NOMO-1 (cell line): Measurements from ENCODE around the gene SYNGR2.
"Not testable (repeated sequence)": the region's sequence is repeated elsewhere in the genome, so short reads cannot be mapped to it uniquely, and the experiment has no call there.

ENCODE experiments used
- DNase-seq, 2 experiments: peaks; one replicate each; lab custom pipeline; 2025; ENCODE audit not compliant: unreplicated experiment in 2 of 2; lab: John Stamatoyannopoulos, UW

SYNGR2 gene

DNA sequence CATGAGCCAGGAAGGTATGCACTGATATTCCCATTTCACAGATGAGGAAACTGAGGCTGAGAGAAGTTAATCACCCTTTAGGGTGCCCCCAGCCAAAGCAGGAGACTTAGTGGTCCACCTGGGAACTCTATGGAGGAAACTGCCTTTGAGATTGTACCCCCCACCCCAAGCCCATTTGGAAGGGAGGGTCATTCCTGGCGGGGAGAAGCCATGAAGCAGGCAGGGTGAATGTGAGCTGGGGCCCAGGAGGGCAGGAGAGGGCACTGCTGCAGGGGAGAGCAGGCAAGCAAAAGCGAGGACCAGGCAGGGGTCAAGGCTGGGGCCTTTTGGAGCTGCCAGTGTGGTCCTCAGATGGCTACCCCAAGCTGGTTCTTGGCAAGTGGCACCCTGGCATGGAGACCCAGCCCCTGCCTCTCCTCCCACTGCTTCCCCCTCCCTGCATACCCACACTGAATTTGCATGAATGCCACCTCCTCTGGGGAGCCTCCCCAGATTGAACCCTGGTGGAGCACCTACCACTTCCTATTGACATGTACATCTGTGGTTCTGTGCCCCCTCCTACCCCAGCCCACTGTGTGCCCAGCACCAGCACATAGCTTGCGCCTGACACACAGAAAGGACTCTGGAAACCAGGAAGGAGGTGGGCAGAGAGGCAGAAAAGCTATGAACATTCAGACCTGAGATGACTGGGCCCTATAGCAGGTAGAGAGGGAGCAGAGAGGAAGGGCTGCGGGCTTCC, 38.9 kb upstream of the SYNGR2 start:
- no peak for DNase-seq

DNA sequence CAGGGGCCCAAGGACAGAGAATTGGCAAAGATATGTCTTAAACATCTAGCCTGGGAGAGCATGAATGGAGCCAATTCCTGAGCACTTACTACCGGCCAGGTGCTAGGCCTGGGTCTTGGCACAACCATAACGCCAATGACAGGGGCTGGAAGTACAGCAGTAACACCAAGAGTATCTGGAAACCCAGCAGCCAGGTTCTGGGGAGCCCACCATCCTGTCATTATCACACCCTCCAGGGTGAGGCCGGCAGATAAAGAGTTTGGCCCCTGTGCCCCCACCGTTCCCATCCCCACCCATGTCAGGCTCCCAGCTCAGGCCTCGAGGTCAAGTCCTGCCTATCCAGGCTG, 38.3 kb upstream of the SYNGR2 start:
- no peak for DNase-seq

DNA sequence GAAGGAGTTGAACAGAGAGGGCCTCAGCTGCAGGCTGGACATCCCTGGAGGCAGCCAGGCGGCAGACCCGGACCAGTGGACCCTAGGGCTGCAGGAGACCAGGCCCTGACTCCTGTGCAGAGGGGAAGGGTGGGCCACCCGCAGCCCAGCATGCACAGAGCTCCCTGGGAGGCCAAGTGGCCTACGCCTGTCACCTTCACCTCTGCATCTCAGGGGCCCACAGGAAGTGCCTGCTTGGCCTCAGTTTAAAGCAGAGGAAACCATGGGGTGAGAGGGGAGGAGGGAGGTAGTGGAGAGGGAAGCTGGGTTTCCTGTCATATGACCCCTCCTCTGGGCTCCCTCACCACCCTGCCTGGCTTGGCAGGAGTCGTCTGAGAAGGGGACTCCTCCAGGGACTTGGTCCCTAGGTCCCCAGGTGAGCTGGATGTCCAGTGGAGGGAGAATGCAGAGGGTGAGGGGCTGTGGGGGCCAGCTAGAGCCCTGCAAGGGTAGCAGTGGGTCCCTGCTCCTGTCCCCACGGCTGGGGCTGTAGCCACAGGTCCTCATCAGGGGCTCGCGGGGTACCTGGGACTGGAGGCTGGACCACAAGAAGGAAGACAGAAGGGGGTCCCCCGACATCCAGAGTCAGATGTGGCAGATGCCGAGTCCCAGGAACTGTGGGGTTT, 37.8 kb upstream of the SYNGR2 start, which contains the start of gene TMC8:
Gene TMC8, plus strand, starts transcription at position 335 of the 665 bp plus-strand sequence. CDS start 818 bp downstream, outside the sequence.
- DNase-seq: peak; percentile 87 to 95

DNA sequence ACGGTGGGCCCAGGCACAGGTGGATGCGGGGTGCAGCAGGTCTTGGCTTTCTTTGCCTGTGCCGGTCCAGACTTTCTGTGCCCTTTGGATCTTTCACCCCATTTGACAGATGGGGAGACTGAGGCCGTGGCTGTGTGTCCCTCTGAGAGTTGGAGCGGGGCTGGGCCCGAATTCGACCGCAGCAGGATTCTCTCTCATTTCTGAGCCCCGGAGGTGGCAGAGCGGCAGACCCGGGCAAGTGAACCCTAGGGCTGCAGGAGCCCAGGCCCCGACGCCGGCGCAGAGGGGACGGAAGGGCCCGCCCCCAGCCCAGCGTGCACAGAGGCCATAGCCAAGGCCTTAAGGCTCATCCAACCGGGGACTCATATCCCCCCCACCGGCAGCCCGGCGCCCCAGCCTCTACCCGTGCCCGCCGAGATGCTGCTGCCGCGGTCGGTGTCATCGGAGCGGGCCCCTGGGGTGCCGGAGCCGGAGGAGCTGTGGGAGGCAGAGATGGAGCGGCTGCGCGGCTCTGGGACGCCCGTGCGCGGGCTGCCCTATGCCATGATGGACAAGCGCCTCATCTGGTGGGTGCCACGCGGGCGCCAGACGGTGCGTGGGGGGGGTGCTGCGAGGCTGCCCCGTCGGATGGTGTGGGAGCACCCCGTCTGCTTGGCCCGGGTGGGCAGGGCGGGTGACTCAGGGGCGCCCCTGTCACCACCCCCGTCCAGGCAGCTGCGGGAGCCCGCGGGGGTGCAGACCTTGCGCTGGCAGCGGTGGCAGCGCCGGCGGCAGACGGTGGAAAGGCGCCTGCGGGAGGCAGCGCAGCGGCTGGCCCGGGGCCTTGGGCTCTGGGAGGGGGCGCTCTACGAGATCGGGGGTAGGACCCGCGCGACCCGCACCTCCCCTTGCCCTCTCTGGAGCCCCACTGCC, 37.0 kb upstream of the SYNGR2 start:
- DNase-seq: no peak

DNA sequence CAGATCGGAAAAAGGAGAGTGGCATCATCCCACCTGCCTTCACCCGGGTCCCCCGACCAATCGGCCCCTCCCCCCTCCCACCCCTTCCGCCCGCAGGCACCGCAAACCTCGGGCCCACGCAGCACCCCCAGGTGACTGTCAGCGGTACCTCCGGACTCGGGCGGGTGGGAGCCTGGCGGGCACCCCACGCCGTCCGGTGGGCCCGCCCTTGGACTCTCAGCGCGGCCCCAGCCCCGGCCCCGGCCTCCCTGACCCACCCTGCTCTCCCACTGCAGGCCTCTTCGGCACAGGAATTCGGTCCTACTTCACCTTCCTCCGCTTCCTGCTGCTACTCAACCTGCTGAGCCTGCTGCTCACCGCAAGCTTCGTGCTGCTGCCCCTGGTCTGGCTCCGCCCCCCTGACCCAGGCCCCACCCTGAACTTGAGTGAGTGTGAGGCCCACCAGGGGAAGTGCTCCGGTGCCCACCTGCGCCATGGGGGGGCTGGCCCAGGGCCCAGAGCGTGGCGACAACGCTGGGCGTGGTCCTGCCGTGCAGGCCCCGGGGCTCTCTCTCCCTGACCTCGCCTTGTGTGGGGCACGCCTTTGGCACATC, 36.2 kb upstream of the SYNGR2 start:
- peak in 1 of 2 experiments; percentile 18 for DNase-seq

DNA sequence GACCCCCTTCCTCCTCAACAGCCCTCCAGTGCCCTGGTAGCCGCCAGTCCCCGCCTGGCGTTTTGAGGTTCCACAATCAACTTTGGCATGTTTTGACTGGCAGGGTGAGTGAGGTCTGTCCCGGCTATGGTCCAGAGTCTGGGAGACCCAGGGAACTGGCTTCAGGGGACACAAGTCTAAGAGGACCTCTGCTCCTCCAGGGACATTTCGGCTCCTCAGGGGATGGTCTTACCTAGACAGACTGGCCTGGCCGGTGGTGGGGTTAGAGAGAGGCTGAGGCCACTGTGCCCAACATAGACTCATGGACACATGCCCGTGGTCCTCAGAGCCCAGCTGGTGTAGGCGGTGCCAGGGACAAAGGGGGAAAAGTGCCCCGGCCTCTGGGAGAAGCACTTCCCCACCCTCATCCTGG, 35.6 kb upstream of the SYNGR2 start:
- DNase-seq: no peak

DNA sequence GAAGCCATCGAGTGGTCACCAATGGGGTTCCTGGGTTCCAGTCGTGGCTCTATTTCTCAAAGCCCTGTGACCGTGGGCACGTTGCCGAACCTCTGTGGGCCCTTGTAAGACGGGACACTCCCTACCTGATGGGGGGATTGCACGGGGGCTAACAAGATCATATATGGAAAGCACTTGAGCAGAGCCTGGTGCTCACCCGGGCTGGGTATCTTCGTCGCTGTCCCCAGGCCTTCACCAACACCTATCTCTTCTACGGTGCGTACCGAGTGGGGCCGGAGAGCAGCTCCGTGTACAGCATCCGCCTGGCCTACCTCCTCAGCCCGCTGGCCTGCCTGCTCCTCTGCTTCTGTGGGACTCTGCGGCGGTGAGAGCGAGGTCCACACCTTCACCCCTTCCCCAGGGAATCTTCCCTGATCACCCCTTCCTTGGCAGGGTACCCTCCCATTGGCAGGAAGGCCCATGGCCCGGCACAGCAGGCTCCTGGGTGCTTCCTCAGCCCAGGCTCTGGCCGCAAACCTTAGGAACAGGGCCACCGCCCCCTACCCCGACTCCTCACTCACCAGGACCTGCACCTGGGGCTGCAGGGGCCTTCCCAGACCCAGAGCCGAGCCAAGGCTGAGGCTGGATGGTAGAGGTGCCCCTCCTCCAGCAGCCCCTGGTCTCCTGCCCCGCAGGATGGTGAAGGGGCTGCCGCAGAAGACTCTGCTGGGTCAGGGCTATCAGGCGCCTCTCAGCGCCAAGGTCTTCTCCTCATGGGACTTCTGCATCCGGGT, 35.0 kb upstream of the SYNGR2 start:
- no peak for DNase-seq

DNA sequence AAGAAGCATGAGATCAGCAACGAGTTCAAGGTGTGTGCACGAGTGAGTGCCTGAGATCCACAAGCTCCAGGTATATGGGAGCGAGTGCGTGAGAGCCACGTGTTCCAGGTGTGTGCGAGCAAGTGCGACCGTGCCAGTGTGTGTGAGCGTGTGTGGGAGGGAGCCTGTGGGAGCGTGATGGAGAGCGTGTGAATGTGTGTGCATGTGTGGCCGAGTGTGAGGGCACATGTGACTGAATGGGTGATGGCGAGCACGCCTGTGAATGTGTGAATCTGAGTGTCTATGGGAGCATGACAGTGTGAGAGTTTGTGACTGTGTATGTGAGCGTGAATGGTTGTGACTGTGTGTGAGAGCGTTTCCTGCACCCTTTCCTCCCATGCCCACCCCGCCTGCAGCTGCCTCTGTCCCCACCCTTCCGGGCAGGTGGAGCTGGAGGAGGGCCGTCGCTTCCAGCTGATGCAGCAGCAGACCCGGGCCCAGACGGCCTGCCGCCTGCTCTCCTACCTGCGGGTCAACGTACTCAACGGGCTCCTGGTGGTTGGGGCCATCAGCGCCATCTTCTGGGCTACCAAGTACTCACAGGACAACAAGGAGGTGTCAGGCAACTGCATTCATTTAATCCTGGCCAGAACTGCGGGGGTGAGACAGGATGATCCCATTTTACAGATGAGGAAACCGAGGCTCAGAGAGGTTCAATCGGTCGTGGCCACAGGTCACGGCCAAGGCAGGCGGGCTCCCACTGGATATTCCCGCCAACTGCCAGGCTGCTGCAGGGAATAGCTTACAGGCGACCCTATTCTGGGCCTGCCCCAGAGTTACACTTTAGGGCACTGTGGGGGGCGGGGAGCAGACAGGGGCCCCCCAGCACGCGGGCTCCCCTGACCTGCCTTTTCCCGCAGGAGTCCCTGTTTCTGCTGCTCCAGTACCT, 34.1 kb upstream of the SYNGR2 start:
- DNase-seq: peak; percentile 31 to 44

DNA sequence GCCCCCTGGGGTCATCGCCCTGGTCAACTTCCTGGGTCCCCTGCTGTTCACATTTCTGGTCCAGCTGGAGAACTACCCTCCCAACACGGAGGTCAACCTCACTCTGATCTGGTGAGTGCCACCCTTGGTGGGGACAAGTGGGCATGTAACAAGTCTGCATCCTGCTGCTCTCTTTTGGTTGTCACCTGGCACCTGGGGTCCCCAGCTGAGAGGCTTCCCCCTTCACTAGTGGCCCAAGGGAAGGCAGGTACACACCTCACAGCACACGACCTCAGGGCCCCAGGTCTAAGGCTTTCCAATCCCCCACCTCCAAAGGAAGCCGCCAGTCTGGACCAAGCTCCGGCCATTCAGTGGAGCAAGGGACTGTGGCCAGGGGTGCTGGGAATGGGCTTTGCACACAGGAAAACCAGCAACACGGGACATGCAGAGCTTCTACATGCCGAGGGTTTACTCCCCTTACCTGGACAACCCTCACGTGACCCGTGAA, 33.4 kb upstream of the SYNGR2 start:
- DNase-seq: no peak

DNA sequence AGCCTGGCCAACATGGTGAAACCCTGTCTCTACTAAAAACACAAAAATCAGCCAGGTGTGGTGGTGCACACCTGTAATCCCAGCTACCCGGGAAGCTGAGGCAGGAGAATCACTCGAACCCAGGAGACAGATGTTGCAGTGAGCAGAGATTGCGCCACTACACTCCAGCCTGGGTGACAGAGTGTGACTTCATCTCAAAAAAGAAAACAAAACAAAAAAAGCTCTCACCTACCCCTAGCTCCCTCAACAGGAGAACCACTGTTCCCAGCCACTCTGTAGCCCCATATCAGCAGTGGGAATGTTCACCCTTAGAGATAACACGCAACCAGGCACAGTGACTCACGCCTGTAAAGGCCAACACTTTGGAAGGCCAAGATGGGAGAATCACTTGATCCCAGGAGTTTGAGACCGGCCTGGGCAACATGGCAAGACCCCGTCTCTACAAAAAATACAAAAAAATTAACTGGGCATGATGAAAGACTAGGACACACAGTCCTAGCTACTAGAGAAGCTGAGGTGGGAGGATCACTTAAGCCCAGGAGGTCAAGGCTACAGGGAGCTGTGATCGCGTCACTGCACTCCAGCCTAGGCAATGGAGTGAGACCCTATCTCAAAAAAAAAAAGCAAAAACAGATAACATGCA, 32.4 kb upstream of the SYNGR2 start:
- DNase-seq: no peak

DNA sequence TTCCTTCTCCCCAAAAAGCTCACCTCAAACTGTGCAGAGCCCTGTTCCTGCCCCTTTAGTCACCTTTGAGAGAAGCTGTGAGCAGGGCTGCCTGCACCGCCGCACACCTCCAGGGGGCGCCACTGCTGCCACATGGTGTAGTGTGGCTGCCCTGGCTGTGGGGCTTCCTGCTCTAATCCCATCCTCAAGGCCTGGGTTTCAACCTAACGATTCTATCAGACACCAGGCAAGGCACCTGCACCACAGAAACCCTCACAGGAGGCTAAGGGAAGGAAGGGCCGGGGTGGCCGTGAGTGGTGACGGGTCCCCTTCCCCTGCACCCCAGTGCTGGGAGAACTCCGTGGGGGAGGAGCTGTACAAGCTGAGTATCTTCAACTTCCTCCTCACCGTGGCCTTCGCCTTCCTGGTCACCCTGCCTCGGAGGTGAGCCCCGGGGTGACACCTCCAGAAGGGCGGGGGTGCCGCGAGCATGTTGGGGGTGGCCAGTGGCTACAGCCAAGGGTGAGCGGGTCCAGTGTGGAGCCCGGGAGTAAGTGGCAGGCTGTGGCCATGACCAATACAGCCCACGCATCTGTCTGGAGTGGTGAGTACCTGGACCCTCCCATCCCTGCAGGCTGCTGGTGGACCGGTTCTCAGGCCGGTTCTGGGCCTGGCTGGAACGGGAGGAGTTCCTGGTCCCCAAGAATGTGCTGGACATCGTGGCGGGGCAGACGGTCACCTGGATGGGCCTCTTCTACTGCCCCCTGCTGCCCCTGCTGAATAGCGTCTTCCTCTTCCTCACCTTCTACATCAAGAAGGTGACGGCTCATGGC, 30.8 kb upstream of the SYNGR2 start:
- peak in 1 of 2 experiments; percentile 31 for DNase-seq

DNA sequence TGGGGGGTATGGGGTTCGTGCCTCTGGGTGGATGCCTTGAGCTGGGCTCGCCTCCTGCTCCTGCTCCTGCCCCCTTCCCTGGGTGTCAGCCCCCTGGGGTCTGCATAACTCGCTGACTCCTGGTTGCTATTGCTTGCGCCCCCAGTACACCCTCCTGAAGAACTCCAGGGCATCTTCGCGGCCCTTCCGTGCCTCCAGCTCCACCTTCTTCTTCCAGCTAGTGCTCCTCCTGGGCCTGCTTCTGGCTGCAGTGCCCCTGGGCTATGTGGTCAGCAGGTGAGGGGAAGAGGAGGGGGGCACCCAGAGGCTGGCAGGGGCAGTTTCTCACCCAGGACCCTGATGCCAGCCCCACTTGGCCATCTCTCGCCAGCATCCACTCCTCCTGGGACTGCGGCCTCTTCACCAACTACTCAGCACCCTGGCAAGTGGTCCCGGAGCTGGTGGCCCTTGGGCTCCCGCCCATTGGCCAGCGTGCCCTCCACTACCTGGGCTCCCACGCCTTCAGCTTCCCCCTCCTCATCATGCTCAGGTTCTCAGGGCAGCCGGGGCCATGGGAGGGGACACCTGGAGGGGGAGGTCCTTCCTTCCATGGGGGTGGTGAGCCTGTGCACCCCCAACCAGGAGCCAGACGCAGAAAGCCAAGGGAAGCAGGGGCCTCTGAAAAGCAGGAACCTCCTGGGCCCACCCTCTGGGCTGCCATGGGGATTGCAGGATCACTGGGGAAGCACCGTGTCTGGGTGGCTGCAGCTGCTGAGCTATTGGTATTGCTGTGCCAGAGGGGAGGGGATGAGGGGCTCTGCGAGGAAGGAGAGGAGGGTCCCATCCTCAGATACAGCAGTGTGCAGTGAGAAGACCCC, 29.9 kb upstream of the SYNGR2 start:
- no peak for DNase-seq

DNA sequence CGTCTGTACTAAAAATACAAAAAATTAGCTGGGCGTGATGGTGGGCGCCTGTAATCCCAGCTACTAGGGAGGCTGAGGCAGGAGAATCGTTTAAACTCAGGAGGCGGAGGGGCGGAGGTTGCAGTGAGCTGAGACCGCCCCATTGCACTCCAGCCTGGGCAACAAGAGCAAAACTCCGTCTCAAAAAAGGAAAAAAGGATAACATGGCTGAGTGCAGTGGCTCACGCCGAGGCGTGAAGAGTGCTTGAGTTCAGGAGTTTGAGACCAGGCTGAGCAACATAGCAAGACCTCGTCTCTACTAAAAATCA, 28.6 kb upstream of the SYNGR2 start:
- DNase-seq: not testable (repeated sequence)

DNA sequence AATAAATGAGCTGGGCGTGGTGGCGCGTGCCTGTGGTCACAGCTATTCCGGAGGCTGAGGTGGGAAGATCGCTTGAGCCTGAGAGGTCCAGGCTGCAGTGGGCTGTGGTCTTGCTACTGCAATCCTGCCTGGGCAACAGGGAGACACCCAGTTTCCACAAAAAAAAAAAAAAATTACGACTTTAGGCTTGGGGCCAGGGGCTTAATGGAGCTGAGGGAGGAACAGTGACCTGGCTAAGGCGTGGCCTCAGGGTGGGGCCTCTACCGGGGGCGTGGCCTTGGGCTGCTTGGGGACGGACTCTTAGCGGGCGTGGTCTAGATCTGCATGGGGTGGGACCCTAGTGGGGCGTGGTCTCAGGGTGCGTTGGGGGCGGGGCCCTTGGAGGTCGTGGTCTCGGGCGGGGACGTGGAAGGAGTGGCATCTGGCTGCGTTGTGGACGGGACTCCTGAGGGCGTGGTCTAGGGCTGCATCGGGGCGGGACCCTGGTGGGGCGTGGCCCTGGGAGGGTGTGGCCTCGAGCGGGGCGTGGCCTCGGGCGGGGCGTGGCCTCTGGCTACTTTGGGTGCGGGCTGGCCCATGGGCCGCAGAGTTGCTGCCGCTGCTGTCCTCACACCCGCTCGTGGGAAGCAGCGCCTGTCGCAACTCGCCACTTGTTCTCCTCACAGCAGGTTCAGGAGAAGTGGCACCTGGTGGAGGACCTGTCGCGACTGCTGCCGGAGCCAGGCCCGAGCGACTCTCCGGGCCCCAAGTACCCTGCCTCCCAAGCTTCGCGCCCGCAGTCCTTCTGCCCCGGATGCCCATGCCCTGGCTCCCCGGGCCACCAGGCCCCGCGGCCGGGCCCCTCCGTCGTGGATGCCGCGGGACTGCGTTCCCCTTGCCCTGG, 28.0 kb upstream of the SYNGR2 start:
- peak; percentile 94 to 95 for DNase-seq

DNA sequence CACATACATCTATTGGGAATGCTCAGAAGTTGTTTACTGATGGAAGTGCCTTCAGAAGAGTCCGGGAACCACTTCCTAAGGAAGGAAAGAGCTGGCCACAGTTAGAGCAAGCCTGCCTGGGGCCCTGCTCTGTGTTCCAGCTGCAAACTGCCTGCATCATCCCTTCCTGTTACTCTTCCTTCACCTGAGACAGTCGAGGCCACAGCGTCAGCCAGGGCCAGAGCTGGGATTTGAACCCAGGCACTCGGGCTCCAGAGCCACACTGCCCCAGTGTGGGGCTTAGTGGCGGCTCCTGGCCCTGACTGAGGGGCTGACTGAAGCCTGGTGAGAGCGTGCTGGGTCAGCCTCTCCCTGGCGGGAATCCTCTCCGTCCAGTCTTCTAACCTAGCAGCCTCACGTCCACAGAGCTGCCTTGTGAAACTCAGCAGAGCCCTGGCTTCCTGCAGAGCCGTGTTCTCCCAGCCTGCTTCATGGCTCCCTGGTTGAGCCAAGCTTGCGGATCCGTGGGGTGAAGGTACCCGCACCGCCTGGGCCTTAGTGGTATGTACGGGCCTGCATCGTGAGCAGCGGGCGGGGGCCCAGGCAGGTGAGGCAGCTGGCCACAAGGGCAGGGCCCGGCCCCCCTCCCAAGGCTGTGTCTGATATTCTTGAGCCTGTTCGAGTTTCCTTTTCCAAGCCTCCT, 26.8 kb upstream of the SYNGR2 start:
- no peak for DNase-seq
